Subcutaneous abdominal adipose tissue (tissue), 5 donors: ENCODE measurements around the gene ASCC3.
"Not testable (repeated sequence)": the region's sequence is repeated elsewhere in the genome, so short reads cannot be mapped to it uniquely, and the experiment has no call there.

ENCODE experiments used
- H3K27ac ChIP-seq: one replicate; pipeline ENCODE4 v1.7.0; 2013; ENCODE audit warnings: low read depth, mild to moderate bottlenecking, inconsistent platforms, low read length, moderate library complexity
- H3K27me3 ChIP-seq, 5 donors: one replicate each; pipeline ENCODE4 v1.7.0; 2013; ENCODE audit warnings: low read length in 5 of 5, inconsistent platforms in 1 of 5; ENCODE audit not compliant: control insufficient read depth in 5 of 5, insufficient read depth in 4 of 5
- H3K36me3 ChIP-seq, 5 donors: one replicate each; pipeline ENCODE4 v1.7.0; 2013; ENCODE audit warnings: low read length in 5 of 5; ENCODE audit not compliant: control insufficient read depth in 5 of 5, insufficient read depth in 5 of 5
- H3K4me1 ChIP-seq, 5 donors: one replicate each; pipeline ENCODE4 v1.7.0; 2013; ENCODE audit warnings: low read length in 5 of 5, mild to moderate bottlenecking in 3 of 5, moderate library complexity in 1 of 5; ENCODE audit not compliant: control insufficient read depth in 5 of 5, insufficient read depth in 5 of 5
- H3K4me3 ChIP-seq, 5 donors: one replicate each; pipeline ENCODE4 v1.7.0; 2013; ENCODE audit warnings: low read length in 5 of 5, low read depth in 1 of 5
- H3K9ac ChIP-seq, 5 donors: one replicate each; pipeline ENCODE4 v1.7.0; 2013; ENCODE audit warnings: low read length in 5 of 5, mild to moderate bottlenecking in 4 of 5, moderate library complexity in 3 of 5
- H3K9me3 ChIP-seq, 5 donors: one replicate each; pipeline ENCODE4 v1.7.0; 2013; ENCODE audit warnings: low read length in 5 of 5; ENCODE audit not compliant: control insufficient read depth in 5 of 5
- donor health status: healthy.
- donor health status: healthy.
- donor health status: healthy.
- donor health status: healthy.
- donor health status: healthy.

Gene ASCC3

GRCh38 chr6:100775667-100776066, 105.5 kb downstream of the ASCC3 start:
- no peaks in the 10 kb centered on the region for H3K27me3 ChIP-seq
- H3K4me1 ChIP-seq = no peaks in the 10 kb centered on the region
- H3K36me3 ChIP-seq = peaks cover 0 to 7% (median 0%) of the 10 kb centered on the region in 5 donors
- no peaks in the 10 kb centered on the region for H3K9me3 ChIP-seq
- no peak overlapping the region for H3K9ac ChIP-seq
- no peak overlapping the region for H3K27ac ChIP-seq
- no peak overlapping the region for H3K4me3 ChIP-seq

- H3K36me3 ChIP-seq = peaks cover 0 to 7% (median 0%) of the 10 kb centered on the region in 5 donors
- no peaks in the 10 kb centered on the region for H3K27me3 ChIP-seq
- no peak overlapping the region for H3K27ac ChIP-seq
- no peak overlapping the region for H3K9ac ChIP-seq
- H3K4me3 ChIP-seq = no peak overlapping the region
- no peaks in the 10 kb centered on the region for H3K9me3 ChIP-seq
- no peaks in the 10 kb centered on the region for H3K4me1 ChIP-seq
Measured at GRCh38 chr6:100774681-100775080, 106.4 kb downstream of the ASCC3 start.

- H3K4me1 ChIP-seq = no peaks in the 10 kb centered on the region
- no peak overlapping the region for H3K9ac ChIP-seq
- H3K27me3 ChIP-seq = no peaks in the 10 kb centered on the region
- no peak overlapping the region for H3K4me3 ChIP-seq
- no peak overlapping the region for H3K27ac ChIP-seq
- H3K9me3 ChIP-seq = no peaks in the 10 kb centered on the region
- H3K36me3 ChIP-seq = peaks cover under 1 to 27% (median 21%) of the 10 kb centered on the region in 5 donors
Measured at GRCh38 chr6:100768816-100769351, 112.2 kb downstream of the ASCC3 start.

GRCh38 chr6:100763617-100764241, 117.4 kb downstream of the ASCC3 start:
- Histone ChIP-seq H3K27ac (no peak overlapping the region), H3K27me3 (no peaks in the 10 kb centered on the region), H3K9ac (no peak overlapping the region), H3K9me3 (peaks cover 0 to 6% (median 0%) of the 10 kb centered on the region in 5 donors), H3K4me1 (no peaks in the 10 kb centered on the region), H3K4me3 (no peak overlapping the region), H3K36me3 (peaks cover 10 to 40% (median 32%) of the 10 kb centered on the region in 5 donors)

GRCh38 chr6:100761841-100762240, 119.3 kb downstream of the ASCC3 start:
- Histone ChIP-seq H3K9ac (no peak overlapping the region), H3K4me1 (no peaks in the 10 kb centered on the region), H3K27me3 (no peaks in the 10 kb centered on the region), H3K9me3 (peaks cover 0 to 8% (median 5%) of the 10 kb centered on the region in 5 donors), H3K36me3 (peaks cover 10 to 38% (median 34%) of the 10 kb centered on the region in 5 donors), H3K4me3 (no peak overlapping the region), H3K27ac (no peak overlapping the region)

- H3K27ac ChIP-seq, H3K27me3 ChIP-seq, H3K4me1 ChIP-seq, H3K9ac ChIP-seq, H3K4me3 ChIP-seq, H3K9me3 ChIP-seq: not testable (repeated sequence)
- H3K36me3 ChIP-seq = peaks cover 2 to 14% (median 13%) of the 10 kb centered on the region in 5 donors
Measured at GRCh38 chr6:100758386-100758785, 122.7 kb downstream of the ASCC3 start.

GRCh38 chr6:100753421-100753820, 127.7 kb downstream of the ASCC3 start:
- H3K9ac ChIP-seq = no peak overlapping the region
- peaks cover 0 to 2% (median 0%) of the 10 kb centered on the region in 5 donors for H3K9me3 ChIP-seq
- peaks cover 0 to 4% (median 3%) of the 10 kb centered on the region in 5 donors for H3K36me3 ChIP-seq
- no peaks in the 10 kb centered on the region for H3K4me1 ChIP-seq
- no peaks in the 10 kb centered on the region for H3K27me3 ChIP-seq
- no peak overlapping the region for H3K27ac ChIP-seq
- no peak overlapping the region for H3K4me3 ChIP-seq

GRCh38 chr6:100751590-100751989, 129.5 kb downstream of the ASCC3 start:
- Histone ChIP-seq H3K4me1 (no peaks in the 10 kb centered on the region), H3K4me3 (no peak overlapping the region), H3K9me3 (no peaks in the 10 kb centered on the region), H3K9ac (no peak overlapping the region), H3K27me3 (no peaks in the 10 kb centered on the region), H3K36me3 (peaks cover 0 to 3% (median 2%) of the 10 kb centered on the region in 5 donors), H3K27ac (no peak overlapping the region)

- no peak overlapping the region for H3K9ac ChIP-seq
- H3K4me3 ChIP-seq = no peak overlapping the region
- H3K4me1 ChIP-seq = no peaks in the 10 kb centered on the region
- H3K27me3 ChIP-seq = no peaks in the 10 kb centered on the region
- H3K9me3 ChIP-seq = no peaks in the 10 kb centered on the region
- H3K27ac ChIP-seq = no peak overlapping the region
- H3K36me3 ChIP-seq = peaks cover 0 to 13% (median 4%) of the 10 kb centered on the region in 5 donors
Measured at GRCh38 chr6:100745419-100746041, 135.6 kb downstream of the ASCC3 start.

- no peaks in the 10 kb centered on the region for H3K27me3 ChIP-seq
- H3K27ac ChIP-seq = no peak overlapping the region
- H3K4me3 ChIP-seq = no peak overlapping the region
- H3K9me3 ChIP-seq = peaks cover 0 to 3% (median 0%) of the 10 kb centered on the region in 5 donors
- no peaks in the 10 kb centered on the region for H3K4me1 ChIP-seq
- no peak overlapping the region for H3K9ac ChIP-seq
- peaks cover 0 to 13% (median 4%) of the 10 kb centered on the region in 5 donors for H3K36me3 ChIP-seq
Measured at GRCh38 chr6:100740439-100740838, 140.7 kb downstream of the ASCC3 start.
